ENCODE results near the gene TGM1.
A peak's percentile ranks its signal among the peaks of the same experiment; 100 is the strongest.
"Not testable (repeated sequence)": the region's sequence is repeated elsewhere in the genome, so short reads cannot be mapped to it uniquely, and the experiment has no call there.

The TGM1 gene

DNA sequence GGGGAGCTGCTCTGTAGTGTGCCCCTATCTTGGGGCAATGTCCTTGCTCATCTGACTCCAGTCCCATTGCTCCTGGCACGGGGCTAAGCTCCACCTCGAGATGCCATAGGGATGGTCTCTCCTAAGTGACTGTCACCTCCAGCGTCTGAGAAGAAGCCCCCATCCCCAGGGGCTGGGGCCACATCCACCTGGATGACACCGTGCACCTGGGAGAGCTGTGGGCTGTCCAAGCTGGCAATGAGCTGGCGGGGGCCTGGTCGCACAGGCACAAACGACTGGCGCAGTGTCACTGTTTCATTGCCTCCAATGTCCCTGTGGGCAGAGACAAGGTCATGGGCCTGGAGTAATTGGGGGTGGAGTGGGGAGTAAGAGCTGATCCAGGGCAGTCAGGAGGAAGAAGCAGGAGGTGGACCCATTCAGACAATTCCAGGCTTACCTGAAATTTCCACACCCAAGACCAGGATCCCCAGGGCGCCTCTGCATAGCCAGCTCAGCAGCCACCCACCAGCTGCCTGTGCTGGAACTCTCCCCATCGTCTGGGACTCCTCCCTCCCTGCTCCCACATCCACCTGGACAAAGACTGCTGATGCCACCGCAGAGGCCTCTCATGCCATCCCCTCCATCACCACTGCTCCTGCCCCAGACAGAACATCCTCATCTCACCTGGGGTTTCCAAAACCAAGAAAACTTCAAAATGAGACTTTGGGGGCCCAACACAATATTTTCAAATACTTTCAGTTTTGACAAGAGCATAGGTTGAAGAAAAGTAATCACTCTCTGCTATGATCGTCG is 13.6 kb downstream of the TGM1 start:
- H3K27ac ChIP-seq (ENCODE audit: low read depth, low read length) = no peak overlapping the region
- H3K4me1 ChIP-seq (ENCODE audit: control insufficient read depth, insufficient read depth, low read length) = no peaks in the 10 kb centered on the region
- H3K4me3 ChIP-seq (ENCODE audit: low read depth, low read length) = no peak overlapping the region
- H3K27me3 ChIP-seq (ENCODE audit: control insufficient read depth, insufficient read depth, low read length) = no peaks in the 10 kb centered on the region
- H3K9me3 ChIP-seq (ENCODE audit: control insufficient read depth, insufficient read depth, low read depth, low read length) = no peaks in the 10 kb centered on the region
- no peaks in the 10 kb centered on the region for H3K36me3 ChIP-seq (ENCODE audit: control insufficient read depth, insufficient read depth, low read length)
- H3K9ac ChIP-seq (ENCODE audit: low read length) = no peak overlapping the region

DNA sequence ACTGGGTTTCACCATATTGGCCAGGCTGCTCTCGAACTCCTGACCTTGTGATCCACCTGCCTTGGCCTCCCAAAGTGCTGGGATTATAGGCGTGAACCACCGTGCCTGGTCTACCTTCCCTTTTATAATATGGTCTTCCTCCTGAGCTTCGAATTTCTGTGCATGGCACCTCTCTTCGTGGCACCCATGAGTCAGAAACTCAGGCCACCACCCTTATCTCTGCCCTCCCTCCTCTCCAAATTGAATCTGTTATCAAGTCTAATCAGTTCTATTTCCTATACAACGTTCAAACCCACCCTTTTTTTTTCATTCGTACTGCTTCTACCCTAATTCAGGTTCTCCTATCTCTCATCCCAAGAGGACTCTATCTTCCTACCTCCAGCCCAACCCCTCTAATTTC is 15.6 kb downstream of the TGM1 start:
- H3K36me3 ChIP-seq (ENCODE audit: control insufficient read depth, insufficient read depth, low read length) = no peaks in the 10 kb centered on the region
- no peaks in the 10 kb centered on the region for H3K9me3 ChIP-seq (ENCODE audit: control insufficient read depth, insufficient read depth, low read depth, low read length)
- H3K27ac ChIP-seq (ENCODE audit: low read depth, low read length) = no peak overlapping the region
- peaks cover 6% of the 10 kb centered on the region; the same call in 1 of the 2 replicates for H3K4me1 ChIP-seq (ENCODE audit: control insufficient read depth, insufficient read depth, low read length)
- H3K27me3 ChIP-seq (ENCODE audit: control insufficient read depth, insufficient read depth, low read length) = no peaks in the 10 kb centered on the region
- H3K4me3 ChIP-seq (ENCODE audit: low read depth, low read length) = no peak overlapping the region
- no peak overlapping the region for H3K9ac ChIP-seq (ENCODE audit: low read length)

DNA sequence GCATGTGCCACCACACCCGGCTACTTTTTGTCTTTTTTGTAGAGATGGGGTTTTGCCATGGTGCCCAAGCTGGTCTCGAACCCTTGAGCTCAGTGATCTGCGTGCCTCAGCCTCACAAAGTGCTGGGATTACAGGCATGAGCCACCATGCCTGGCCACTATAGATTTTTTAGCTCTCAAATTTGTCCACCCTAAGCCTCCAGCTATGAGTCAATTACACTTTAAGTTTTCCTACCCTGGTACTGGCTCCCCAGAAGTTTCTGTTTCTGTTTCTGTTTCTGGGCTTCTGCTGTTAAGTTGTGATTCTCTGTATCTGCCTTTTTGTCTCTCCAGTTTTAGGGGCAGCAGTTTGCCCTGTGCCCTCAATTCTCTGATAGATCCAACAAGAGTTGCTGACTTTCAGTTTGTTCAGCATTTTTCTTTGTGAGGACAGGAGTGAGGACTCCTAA is 16.2 kb downstream of the TGM1 start:
- Histone ChIP-seq H3K9me3 (ENCODE audit: control insufficient read depth, insufficient read depth, low read depth, low read length) (no peaks in the 10 kb centered on the region), H3K36me3 (ENCODE audit: control insufficient read depth, insufficient read depth, low read length) (no peaks in the 10 kb centered on the region), H3K9ac (ENCODE audit: low read length) (no peak overlapping the region), H3K27me3 (ENCODE audit: control insufficient read depth, insufficient read depth, low read length) (no peaks in the 10 kb centered on the region), H3K4me3 (ENCODE audit: low read depth, low read length) (no peak overlapping the region), H3K4me1 (ENCODE audit: control insufficient read depth, insufficient read depth, low read length) (peaks cover 6% of the 10 kb centered on the region; the same call in 1 of the 2 replicates), H3K27ac (ENCODE audit: low read depth, low read length) (no peak overlapping the region)

DNA sequence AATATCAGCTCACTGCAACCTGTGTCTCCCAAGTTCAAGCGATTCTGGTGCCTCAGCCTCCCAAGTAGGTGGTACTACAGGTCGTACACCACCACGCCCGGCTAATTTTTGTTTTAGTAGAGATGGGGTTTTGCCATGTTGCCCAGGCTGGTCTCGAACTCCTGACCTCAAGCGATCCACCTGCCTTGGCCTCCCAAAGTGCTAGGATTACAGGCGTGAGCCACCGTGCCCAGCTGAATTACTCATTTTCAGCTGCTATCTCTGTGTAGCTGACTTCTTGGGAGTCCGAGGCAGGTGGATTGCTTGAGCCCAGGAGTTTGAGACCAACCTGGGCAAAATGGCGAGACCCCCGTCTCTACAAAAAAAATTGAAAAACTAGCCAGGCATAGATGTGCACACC is 17.6 kb downstream of the TGM1 start:
- not testable (repeated sequence) for H3K36me3 ChIP-seq (ENCODE audit: control insufficient read depth, insufficient read depth, low read length); H3K9me3 ChIP-seq (ENCODE audit: control insufficient read depth, insufficient read depth, low read depth, low read length); H3K27ac ChIP-seq (ENCODE audit: low read depth, low read length); H3K4me1 ChIP-seq (ENCODE audit: control insufficient read depth, insufficient read depth, low read length); H3K9ac ChIP-seq (ENCODE audit: low read length); H3K4me3 ChIP-seq (ENCODE audit: low read depth, low read length); H3K27me3 ChIP-seq (ENCODE audit: control insufficient read depth, insufficient read depth, low read length)

DNA sequence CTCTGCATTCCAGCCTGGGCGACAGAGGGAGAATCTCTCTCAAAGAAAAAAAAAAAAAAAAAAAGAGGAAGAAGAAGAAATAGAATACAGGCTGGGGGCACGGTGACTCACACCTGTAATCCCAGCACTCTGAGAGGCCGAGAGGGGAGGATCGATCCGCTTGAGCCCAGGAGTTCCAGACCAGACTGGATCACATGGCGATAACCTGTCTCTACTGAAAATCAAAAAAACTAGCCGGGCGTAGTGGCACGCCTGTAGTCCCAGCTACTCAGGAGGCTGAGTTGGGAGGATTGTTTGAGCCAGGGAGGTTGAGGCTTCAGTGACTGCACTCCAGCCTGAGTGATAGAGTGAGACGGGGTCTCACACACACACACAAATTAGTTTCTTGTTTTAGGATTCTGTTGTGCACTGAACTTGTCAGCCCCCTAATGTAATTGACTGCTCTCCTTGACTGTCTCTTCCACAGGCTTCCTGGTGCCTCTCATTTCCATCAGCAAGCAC is 19.6 kb downstream of the TGM1 start:
- Histone ChIP-seq H3K36me3 (ENCODE audit: control insufficient read depth, insufficient read depth, low read length) (peaks cover 28% of the 10 kb centered on the region), H3K27ac (ENCODE audit: low read depth, low read length) (peak overlapping the region; percentile 95; the same call in 1 of the 2 replicates), H3K4me3 (ENCODE audit: low read depth, low read length) (peak overlapping the region; percentile 92), H3K9ac (ENCODE audit: low read length) (peak overlapping the region; percentile 80), H3K9me3 (ENCODE audit: control insufficient read depth, insufficient read depth, low read depth, low read length) (no peaks in the 10 kb centered on the region), H3K4me1 (ENCODE audit: control insufficient read depth, insufficient read depth, low read length) (peaks cover 10% of the 10 kb centered on the region), H3K27me3 (ENCODE audit: control insufficient read depth, insufficient read depth, low read length) (no peaks in the 10 kb centered on the region)

DNA sequence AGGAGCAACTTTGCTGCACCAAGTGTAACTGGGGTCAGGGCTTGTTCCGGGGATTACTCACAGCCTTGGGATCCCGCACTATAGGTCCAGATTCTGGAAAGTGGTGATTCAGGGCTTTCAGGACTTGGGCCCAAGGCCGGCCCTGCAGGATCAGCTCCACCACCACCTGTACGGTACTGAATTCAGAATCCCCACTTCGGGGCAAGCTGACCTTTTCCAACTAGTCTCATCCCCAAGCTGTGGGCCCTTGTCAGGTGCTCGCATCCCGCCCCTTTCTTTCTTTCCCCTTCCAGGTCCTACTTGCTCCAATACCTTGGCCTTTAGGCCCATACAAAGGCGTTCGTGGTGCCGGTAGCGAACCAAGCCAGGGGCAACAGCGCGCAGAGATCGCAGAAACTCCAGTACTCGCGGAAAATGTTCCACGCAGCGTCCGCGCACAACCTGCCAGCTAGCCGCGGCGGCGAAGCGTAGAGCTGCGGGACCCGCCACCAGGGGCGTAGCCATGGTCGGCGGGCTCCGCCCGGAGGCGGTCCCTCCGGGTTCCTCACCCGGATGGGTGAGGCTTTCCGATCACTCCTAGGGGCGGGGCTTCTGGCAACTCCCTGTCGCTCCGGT is 21.0 kb downstream of the TGM1 start:
- H3K36me3 ChIP-seq (ENCODE audit: control insufficient read depth, insufficient read depth, low read length) = peaks cover 42% of the 10 kb centered on the region
- peaks cover 10% of the 10 kb centered on the region for H3K4me1 ChIP-seq (ENCODE audit: control insufficient read depth, insufficient read depth, low read length)
- no peaks in the 10 kb centered on the region for H3K27me3 ChIP-seq (ENCODE audit: control insufficient read depth, insufficient read depth, low read length)
- peak overlapping the region; percentile 80 for H3K9ac ChIP-seq (ENCODE audit: low read length)
- H3K4me3 ChIP-seq (ENCODE audit: low read depth, low read length) = peak overlapping the region; percentile 92
- H3K9me3 ChIP-seq (ENCODE audit: control insufficient read depth, insufficient read depth, low read depth, low read length) = no peaks in the 10 kb centered on the region
- peak overlapping the region; percentile 95 for H3K27ac ChIP-seq (ENCODE audit: low read depth, low read length)

DNA sequence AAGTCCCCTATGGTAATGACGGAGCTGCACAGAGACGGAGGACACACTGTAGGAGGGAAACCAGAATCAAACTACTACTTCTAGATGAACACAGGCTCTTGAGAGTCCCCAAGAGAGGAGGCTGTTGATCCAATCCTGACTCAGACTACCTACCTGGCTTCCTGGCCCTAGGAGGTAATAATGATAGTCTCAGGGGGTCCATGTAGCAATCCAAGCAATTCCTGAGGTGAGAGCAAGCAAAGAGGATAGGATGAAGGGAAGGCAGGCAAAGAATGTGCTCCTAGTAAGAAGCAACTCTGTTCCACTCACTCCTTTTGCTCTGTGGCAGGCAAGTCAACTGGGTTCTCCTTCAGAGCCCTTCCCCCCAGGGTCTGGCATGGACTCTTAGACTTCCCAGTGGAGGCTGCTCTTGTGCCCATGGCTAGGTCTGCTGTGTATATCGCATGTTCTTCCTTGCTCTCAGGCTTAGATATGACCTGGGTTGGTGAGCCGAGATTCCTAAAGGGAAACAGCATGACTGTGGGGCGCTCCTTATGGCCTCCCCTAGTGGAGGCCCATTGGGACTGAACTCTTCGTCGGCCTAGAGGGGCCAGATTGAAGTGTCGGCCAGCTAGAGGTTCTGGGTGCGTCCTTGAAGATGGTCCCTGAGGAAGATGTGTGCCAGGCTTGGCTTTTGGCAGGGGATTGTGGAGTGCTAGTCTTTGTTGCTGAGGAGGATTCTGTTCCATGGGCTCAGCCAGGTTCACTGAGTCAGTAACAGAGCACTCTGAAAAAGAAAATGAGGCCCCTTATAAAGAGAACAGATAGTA is 22.7 kb downstream of the TGM1 start:
- Histone ChIP-seq H3K27me3 (ENCODE audit: control insufficient read depth, insufficient read depth, low read length) (no peaks in the 10 kb centered on the region), H3K27ac (ENCODE audit: low read depth, low read length) (no peak overlapping the region), H3K36me3 (ENCODE audit: control insufficient read depth, insufficient read depth, low read length) (peaks cover 59% of the 10 kb centered on the region), H3K4me3 (ENCODE audit: low read depth, low read length) (no peak overlapping the region), H3K9me3 (ENCODE audit: control insufficient read depth, insufficient read depth, low read depth, low read length) (no peaks in the 10 kb centered on the region), H3K9ac (ENCODE audit: low read length) (no peak overlapping the region), H3K4me1 (ENCODE audit: control insufficient read depth, insufficient read depth, low read length) (peaks cover 10% of the 10 kb centered on the region)

DNA sequence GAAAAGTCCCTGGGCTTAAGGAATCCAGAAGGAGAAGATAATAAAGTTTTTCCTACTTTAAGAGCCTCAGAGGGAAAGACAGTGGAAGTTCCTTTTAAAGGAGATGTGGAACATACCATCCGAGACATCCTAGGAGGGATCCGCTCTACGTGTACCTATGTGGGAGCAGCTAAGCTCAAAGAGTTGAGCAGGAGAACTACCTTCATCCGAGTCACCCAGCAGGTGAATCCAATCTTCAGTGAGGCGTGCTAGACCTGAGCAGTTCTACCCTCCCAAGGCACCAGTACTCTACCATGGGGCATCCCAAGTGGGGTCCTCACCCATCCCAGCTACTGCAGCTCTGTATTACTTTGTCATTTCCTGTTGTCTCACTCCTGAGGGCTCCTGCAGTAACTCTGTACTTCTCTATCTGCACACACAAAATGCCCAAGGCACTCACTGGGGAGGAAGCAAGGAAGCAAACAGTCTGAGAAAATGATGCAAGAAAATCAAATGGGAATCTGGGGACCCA is 24.4 kb downstream of the TGM1 start:
- peaks cover 68% of the 10 kb centered on the region for H3K36me3 ChIP-seq (ENCODE audit: control insufficient read depth, insufficient read depth, low read length)
- no peak overlapping the region for H3K4me3 ChIP-seq (ENCODE audit: low read depth, low read length)
- H3K4me1 ChIP-seq (ENCODE audit: control insufficient read depth, insufficient read depth, low read length) = peaks cover 8% of the 10 kb centered on the region
- no peak overlapping the region for H3K9ac ChIP-seq (ENCODE audit: low read length)
- no peaks in the 10 kb centered on the region for H3K27me3 ChIP-seq (ENCODE audit: control insufficient read depth, insufficient read depth, low read length)
- no peaks in the 10 kb centered on the region for H3K9me3 ChIP-seq (ENCODE audit: control insufficient read depth, insufficient read depth, low read depth, low read length)
- H3K27ac ChIP-seq (ENCODE audit: low read depth, low read length) = no peak overlapping the region

DNA sequence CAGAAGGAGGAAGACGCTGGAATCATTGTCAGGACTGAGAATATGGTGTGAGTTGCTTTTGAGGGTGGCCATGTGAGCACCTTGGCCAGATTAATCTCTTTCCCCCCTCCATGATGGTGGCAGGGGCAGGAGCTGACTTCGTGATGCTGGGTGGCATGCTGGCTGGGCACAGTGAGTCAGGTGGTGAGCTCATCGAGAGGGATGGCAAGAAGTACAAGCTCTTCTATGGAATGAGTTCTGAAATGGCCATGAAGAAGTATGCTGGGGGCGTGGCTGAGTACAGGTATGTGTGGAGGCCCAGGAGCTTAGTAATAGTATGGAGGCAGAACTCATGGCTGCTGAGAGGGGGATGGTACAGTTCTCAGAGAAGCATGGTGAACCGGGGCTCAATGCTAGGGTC is 24.9 kb downstream of the TGM1 start:
- Histone ChIP-seq H3K27ac (ENCODE audit: low read depth, low read length) (no peak overlapping the region), H3K36me3 (ENCODE audit: control insufficient read depth, insufficient read depth, low read length) (peaks cover 68% of the 10 kb centered on the region), H3K4me3 (ENCODE audit: low read depth, low read length) (no peak overlapping the region), H3K27me3 (ENCODE audit: control insufficient read depth, insufficient read depth, low read length) (no peaks in the 10 kb centered on the region), H3K4me1 (ENCODE audit: control insufficient read depth, insufficient read depth, low read length) (peaks cover 10% of the 10 kb centered on the region), H3K9me3 (ENCODE audit: control insufficient read depth, insufficient read depth, low read depth, low read length) (no peaks in the 10 kb centered on the region), H3K9ac (ENCODE audit: low read length) (no peak overlapping the region)

DNA sequence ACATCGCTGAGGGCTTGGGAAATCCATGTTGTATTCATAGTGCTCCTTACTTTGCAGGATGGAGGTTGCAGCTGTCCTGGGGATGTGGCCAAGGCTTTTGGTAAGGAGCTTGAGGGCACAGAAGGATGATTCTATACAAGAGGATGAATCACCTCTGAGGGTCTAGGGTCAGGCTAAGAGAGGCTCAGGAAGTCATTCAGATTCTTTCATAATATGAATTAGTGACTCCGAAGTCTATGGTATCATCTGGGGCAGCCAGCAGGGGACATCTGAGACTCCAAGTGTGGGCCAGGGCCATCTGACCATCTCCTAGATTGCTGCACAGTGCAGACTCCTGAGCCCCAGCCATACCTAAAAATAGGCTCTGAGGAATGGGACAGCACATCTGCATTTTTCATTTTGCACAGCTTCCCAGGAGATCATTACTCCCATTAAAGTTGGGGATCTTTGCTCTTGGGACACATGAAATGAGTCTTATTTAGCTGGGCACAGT is 25.5 kb downstream of the TGM1 start:
- Histone ChIP-seq H3K4me1 (ENCODE audit: control insufficient read depth, insufficient read depth, low read length) (peaks cover 10% of the 10 kb centered on the region), H3K36me3 (ENCODE audit: control insufficient read depth, insufficient read depth, low read length) (peaks cover 68% of the 10 kb centered on the region)

More for the DNA sequence above, 25.5 kb downstream of the TGM1 start:
- Histone ChIP-seq H3K27ac (ENCODE audit: low read depth, low read length) (no peak overlapping the region), H3K4me3 (ENCODE audit: low read depth, low read length) (no peak overlapping the region), H3K27me3 (ENCODE audit: control insufficient read depth, insufficient read depth, low read length) (no peaks in the 10 kb centered on the region), H3K9me3 (ENCODE audit: control insufficient read depth, insufficient read depth, low read depth, low read length) (no peaks in the 10 kb centered on the region), H3K9ac (ENCODE audit: low read length) (no peak overlapping the region)
